ENCODE measurements around the gene SORCS3.
"Not testable (repeated sequence)": the region's sequence is repeated elsewhere in the genome, so short reads cannot be mapped to it uniquely, and the experiment has no call there.

SORCS3 gene

GRCh38 chr10:104690959-104691358, 49.9 kb downstream of the SORCS3 start:
- DNase-seq (ENCODE audit: low read depth): no peak

- DNase-seq (ENCODE audit: low read depth): no peak
Measured at GRCh38 chr10:104694074-104694473, 53.0 kb downstream of the SORCS3 start.

GRCh38 chr10:104703262-104703661, 62.2 kb downstream of the SORCS3 start:
- not testable (repeated sequence) for DNase-seq (ENCODE audit: low read depth)

GRCh38 chr10:104706886-104707285, 65.8 kb downstream of the SORCS3 start:
- no peak for DNase-seq (ENCODE audit: low read depth)

GRCh38 chr10:104707602-104708459, 66.7 kb downstream of the SORCS3 start:
- DNase-seq (ENCODE audit: low read depth): no peak

GRCh38 chr10:104711302-104711721, 70.2 kb downstream of the SORCS3 start:
- no peak for DNase-seq (ENCODE audit: low read depth)

- DNase-seq (ENCODE audit: low read depth): not testable (repeated sequence)
Measured at GRCh38 chr10:104730593-104730992, 89.5 kb downstream of the SORCS3 start.

- no peak for DNase-seq (ENCODE audit: low read depth)
Measured at GRCh38 chr10:104731192-104731591, 90.1 kb downstream of the SORCS3 start.

- DNase-seq (ENCODE audit: low read depth): no peak
Measured at GRCh38 chr10:104732222-104732621, 91.1 kb downstream of the SORCS3 start.

GRCh38 chr10:104734433-104734832, 93.3 kb downstream of the SORCS3 start:
- no peak for DNase-seq (ENCODE audit: low read depth)

- DNase-seq (ENCODE audit: low read depth): no peak
Measured at GRCh38 chr10:104735036-104735756, 94.1 kb downstream of the SORCS3 start.

GRCh38 chr10:104735757-104736391, 94.8 kb downstream of the SORCS3 start:
- DNase-seq (ENCODE audit: low read depth): no peak

- no peak for DNase-seq (ENCODE audit: low read depth)
Measured at GRCh38 chr10:104741127-104741526, 100.0 kb downstream of the SORCS3 start.

- DNase-seq (ENCODE audit: low read depth): no peak
Measured at GRCh38 chr10:104744052-104744451, 103.0 kb downstream of the SORCS3 start.

- DNase-seq (ENCODE audit: low read depth): no peak
Measured at GRCh38 chr10:104750291-104750690, 109.2 kb downstream of the SORCS3 start.

GRCh38 chr10:104762793-104763192, 121.7 kb downstream of the SORCS3 start:
- DNase-seq (ENCODE audit: low read depth): no peak

GRCh38 chr10:104766341-104766740, 125.3 kb downstream of the SORCS3 start:
- no peak for DNase-seq (ENCODE audit: low read depth)

- no peak for DNase-seq (ENCODE audit: low read depth)
Measured at GRCh38 chr10:104767282-104767681, 126.2 kb downstream of the SORCS3 start.

- DNase-seq (ENCODE audit: low read depth): no peak
Measured at GRCh38 chr10:104767745-104768144, 126.7 kb downstream of the SORCS3 start.

- no peak for DNase-seq (ENCODE audit: low read depth)
Measured at GRCh38 chr10:104773105-104773504, 132.0 kb downstream of the SORCS3 start.

GRCh38 chr10:104774234-104774633, 133.1 kb downstream of the SORCS3 start:
- DNase-seq (ENCODE audit: low read depth): no peak

- no peak for DNase-seq (ENCODE audit: low read depth)
Measured at GRCh38 chr10:104777086-104777799, 136.2 kb downstream of the SORCS3 start.

All from stimulated activated CD8-positive, alpha-beta memory T cell treated with anti-CD3 and anti-CD28 coated beads, Interleukin-15, amount 100 ng/mL, for 1 hour (primary cell).